SU-DHL-6 (cell line): ENCODE data around the gene ATP4A.

ENCODE experiments used
- H2AFZ ChIP-seq: fragments of 200-600 bp; sonication (generic); 2 replicates; pipeline ENCODE4 v1.6.1; 2014; ENCODE audit warnings: low read depth, mild to moderate bottlenecking, moderate library complexity, mixed read lengths, antibody characterized with exemption, low read length; ENCODE audit not compliant: severe bottlenecking
- H3F3A ChIP-seq: fragments of 200-600 bp; shearing (Covaris generic); 2 replicates; pipeline ENCODE4 v1.6.0; 2016; ENCODE audit warnings: antibody characterized with exemption, mild to moderate bottlenecking; ENCODE audit not compliant: insufficient read depth
- H3K27ac ChIP-seq: fragments of 200-600 bp; sonication (generic); 2 replicates; pipeline ENCODE4 v1.5.1; 2016; ENCODE audit warnings: low read depth, mild to moderate bottlenecking, low read length, moderate library complexity, mixed read lengths
- H3K27me3 ChIP-seq: fragments of 200-600 bp; sonication (generic), shearing (Covaris generic); 2 replicates; pipeline ENCODE4 v1.6.0; 2014; ENCODE audit warnings: mild to moderate bottlenecking, low read length
- H3K36me3 ChIP-seq: fragments of 200-600 bp; sonication (generic); 2 replicates; pipeline ENCODE4 v1.6.1; 2014; ENCODE audit warnings: mild to moderate bottlenecking, low read length, mixed read lengths
- H3K4me2 ChIP-seq: fragments of 300-600, 200-600 bp; shearing (Covaris generic), sonication (generic); 2 replicates; pipeline ENCODE4 v1.6.0; 2014; ENCODE audit warnings: low read length, low read depth, mild to moderate bottlenecking; ENCODE audit not compliant: poor library complexity, severe bottlenecking
- H3K4me3 ChIP-seq: fragments of 200-600 bp; sonication (generic); 2 replicates; pipeline ENCODE4 v1.5.1; 2014; ENCODE audit warnings: antibody characterized with exemption, low read length, mild to moderate bottlenecking, mixed read lengths; ENCODE audit not compliant: insufficient read depth, poor library complexity, severe bottlenecking
- H3K79me2 ChIP-seq: fragments of 200-600 bp; sonication (generic); 2 replicates; pipeline ENCODE4 v1.6.1; 2014; ENCODE audit warnings: mild to moderate bottlenecking, low read length, moderate library complexity; ENCODE audit not compliant: insufficient read depth
- H3K9ac ChIP-seq: fragments of 200-600 bp; sonication (generic); 2 replicates; pipeline ENCODE4 v1.7.0; 2014; ENCODE audit warnings: mild to moderate bottlenecking, low read length
- H3K9me2 ChIP-seq: fragments of 200-600 bp; sonication (generic); replicated peaks from 2 replicates; pipeline ENCODE4 v1.6.1; 2014; ENCODE audit warnings: low read length; ENCODE audit not compliant: insufficient read depth
- H3K9me3 ChIP-seq: fragments of 200-600 bp; sonication (generic); 2 replicates; pipeline ENCODE4 v1.6.1; 2014; ENCODE audit warnings: low read length, mixed read lengths; ENCODE audit not compliant: insufficient read depth
- H4K20me1 ChIP-seq: fragments of 200-600 bp; sonication (generic); 2 replicates; pipeline ENCODE4 v1.6.1; 2014; ENCODE audit warnings: low read depth, mild to moderate bottlenecking, antibody characterized with exemption, low read length, moderate library complexity, mixed read lengths
- EZH2phosphoT487 ChIP-seq: fragments of 200-600 bp; sonication (generic), shearing (Covaris generic); conservative IDR thresholded peaks from 2 replicates; pipeline ENCODE4 v1.6.1; 2018; ENCODE audit warnings: mild to moderate bottlenecking, antibody characterized with exemption, low read length, moderate library complexity, mixed read lengths
- TF ChIP-seq, protein P1 (sequence below): fragments of 200-600 bp; sonication (generic); IDR thresholded peaks from one replicate; pipeline ENCODE4 v1.5.1; 2017; ENCODE audit warnings: antibody characterized with exemption, mild to moderate bottlenecking, low read length, moderate library complexity; ENCODE audit not compliant: insufficient read depth, poor library complexity, severe bottlenecking

Gene ATP4A

GRCh38 chr19:35555301-35556005, 8.0 kb downstream of the ATP4A start:
- no peak for TF ChIP-seq EZH2phosphoT487
- TF ChIP-seq, protein P1, sequence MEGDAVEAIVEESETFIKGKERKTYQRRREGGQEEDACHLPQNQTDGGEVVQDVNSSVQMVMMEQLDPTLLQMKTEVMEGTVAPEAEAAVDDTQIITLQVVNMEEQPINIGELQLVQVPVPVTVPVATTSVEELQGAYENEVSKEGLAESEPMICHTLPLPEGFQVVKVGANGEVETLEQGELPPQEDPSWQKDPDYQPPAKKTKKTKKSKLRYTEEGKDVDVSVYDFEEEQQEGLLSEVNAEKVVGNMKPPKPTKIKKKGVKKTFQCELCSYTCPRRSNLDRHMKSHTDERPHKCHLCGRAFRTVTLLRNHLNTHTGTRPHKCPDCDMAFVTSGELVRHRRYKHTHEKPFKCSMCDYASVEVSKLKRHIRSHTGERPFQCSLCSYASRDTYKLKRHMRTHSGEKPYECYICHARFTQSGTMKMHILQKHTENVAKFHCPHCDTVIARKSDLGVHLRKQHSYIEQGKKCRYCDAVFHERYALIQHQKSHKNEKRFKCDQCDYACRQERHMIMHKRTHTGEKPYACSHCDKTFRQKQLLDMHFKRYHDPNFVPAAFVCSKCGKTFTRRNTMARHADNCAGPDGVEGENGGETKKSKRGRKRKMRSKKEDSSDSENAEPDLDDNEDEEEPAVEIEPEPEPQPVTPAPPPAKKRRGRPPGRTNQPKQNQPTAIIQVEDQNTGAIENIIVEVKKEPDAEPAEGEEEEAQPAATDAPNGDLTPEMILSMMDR, result no peak
- H3K79me2 ChIP-seq, result no peaks in the 10 kb centered on the region

GRCh38 chr19:35554076-35554475, 9.4 kb downstream of the ATP4A start:
- H3K27me3 ChIP-seq, result no peaks in the 10 kb centered on the region
- H3K79me2 ChIP-seq, result no peaks in the 10 kb centered on the region
- no peak overlapping the region for H3K27ac ChIP-seq
- H3F3A ChIP-seq, result no peaks in the 10 kb centered on the region
- H3K9me3 ChIP-seq, result no peaks in the 10 kb centered on the region
- H3K4me2 ChIP-seq, result no peak overlapping the region
- H3K36me3 ChIP-seq, result no peaks in the 10 kb centered on the region
- no peaks in the 10 kb centered on the region for H3K9me2 ChIP-seq
- H3K9ac ChIP-seq, result no peak overlapping the region
- H3K4me3 ChIP-seq, result no peak overlapping the region
- H2AFZ ChIP-seq, result no peak overlapping the region
- TF ChIP-seq EZH2phosphoT487, result no peak
- TF ChIP-seq, protein P1, result no peak
- H4K20me1 ChIP-seq, result no peaks in the 10 kb centered on the region

More at GRCh38 chr19:35555301-35556005, 8.0 kb downstream of the ATP4A start:
- H3K9me3 ChIP-seq, result no peaks in the 10 kb centered on the region
- H3K27ac ChIP-seq, result no peak overlapping the region
- no peak overlapping the region for H3K9ac ChIP-seq
- H3K9me2 ChIP-seq, result no peaks in the 10 kb centered on the region
- no peaks in the 10 kb centered on the region for H3K36me3 ChIP-seq
- no peak overlapping the region for H3K4me3 ChIP-seq
- H3K27me3 ChIP-seq, result no peaks in the 10 kb centered on the region
- H4K20me1 ChIP-seq, result no peaks in the 10 kb centered on the region
- no peak overlapping the region for H2AFZ ChIP-seq
- H3F3A ChIP-seq, result no peaks in the 10 kb centered on the region
- no peak overlapping the region for H3K4me2 ChIP-seq

DNA sequence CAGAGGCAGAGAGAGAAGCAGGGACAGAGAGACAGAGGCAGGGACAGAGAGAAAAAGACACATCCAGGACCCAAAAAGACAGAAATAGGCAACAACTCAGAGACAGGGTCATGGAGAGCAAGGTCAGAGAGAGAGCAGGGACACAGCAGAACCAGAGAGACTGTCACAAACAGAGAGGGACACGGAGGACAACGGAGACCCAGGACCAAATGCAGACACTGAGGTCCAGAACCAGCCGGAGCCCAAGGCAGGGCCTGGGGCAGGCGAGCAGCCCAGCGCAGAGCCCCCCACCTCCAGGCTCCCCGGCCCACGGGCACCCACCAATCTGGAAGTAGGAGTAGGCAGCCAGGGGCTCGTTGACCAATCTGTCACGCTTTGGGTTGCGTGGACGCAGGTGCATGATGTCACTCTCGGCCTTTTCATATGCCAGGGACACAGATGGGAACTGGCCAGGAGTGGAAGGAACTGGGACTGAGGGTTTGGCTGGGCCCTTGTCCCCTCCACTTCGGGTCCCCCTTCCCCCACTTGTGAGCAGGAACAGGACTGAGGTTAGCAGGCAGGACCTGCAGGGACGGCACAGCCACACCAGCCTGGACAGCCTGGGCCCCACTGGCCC, 10.0 kb downstream of the ATP4A start:
- H3K79me2 ChIP-seq, result no peaks in the 10 kb centered on the region
- H2AFZ ChIP-seq, result no peak overlapping the region
- no peak overlapping the region for H3K9ac ChIP-seq
- H4K20me1 ChIP-seq, result no peaks in the 10 kb centered on the region
- TF ChIP-seq, protein P1, result no peak
- TF ChIP-seq EZH2phosphoT487, result no peak
- no peak overlapping the region for H3K27ac ChIP-seq
- H3K4me2 ChIP-seq, result no peak overlapping the region
- no peaks in the 10 kb centered on the region for H3K27me3 ChIP-seq
- H3K36me3 ChIP-seq, result no peaks in the 10 kb centered on the region
- no peaks in the 10 kb centered on the region for H3K9me3 ChIP-seq
- no peaks in the 10 kb centered on the region for H3K9me2 ChIP-seq
- no peak overlapping the region for H3K4me3 ChIP-seq
- H3F3A ChIP-seq, result no peaks in the 10 kb centered on the region
